Activated CD8-positive, alpha-beta T cell treated with anti-CD3 and anti-CD28 coated beads, Interleukin-2, amount 10 ng/mL, durations not matched to agents 7 days and 5 days (primary cell): ENCODE measurements around the gene SERPINA1. TPM values are rescaled to one million over a fixed set of nuclear protein-coding genes. Genes with fewer than 3 reads are reported as not detected.

ENCODE experiments used
- ATAC-seq: fragments of 150-1000 bp; cut with Tn5 transposase; one replicate; pipeline ENCODE4 v1.10.0; 2021; ENCODE audit warnings: moderate library complexity
- CTCF ChIA-PET: fragments of 350-600 bp; sonication (Branson Sonifier 250); formaldehyde crosslinking; loops from one replicate; lab custom pipeline; 2021; ENCODE audit warnings: antibody characterized with exemption; lab: Charles Lee
- POLR2A ChIA-PET: fragments of 350-600 bp; sonication (Branson Sonifier 250); formaldehyde crosslinking; loops from one replicate; lab custom pipeline; 2021; ENCODE audit warnings: antibody characterized with exemption; lab: Charles Lee
- DNase-seq: peaks from one replicate; pipeline ENCODE4 v3.0.0-alpha.2; 2020
- H3K27ac Mint-ChIP-seq: one replicate; pipeline ENCODE4 v1.8.0; 2021; ENCODE audit warnings: mild to moderate bottlenecking, mixed read lengths
- H3K27me3 Mint-ChIP-seq: one replicate; pipeline ENCODE4 v1.8.0; 2021; ENCODE audit warnings: low read depth, mixed read lengths
- H3K36me3 Mint-ChIP-seq: one replicate; pipeline ENCODE4 v1.8.0; 2021; ENCODE audit warnings: low read depth, mixed read lengths
- H3K4me1 Mint-ChIP-seq: one replicate; pipeline ENCODE4 v1.8.0; 2021; ENCODE audit warnings: low read depth, mixed read lengths
- H3K4me3 Mint-ChIP-seq: one replicate; pipeline ENCODE4 v1.8.0; 2021; ENCODE audit warnings: mild to moderate bottlenecking, mixed read lengths
- H3K9me3 Mint-ChIP-seq: one replicate; pipeline ENCODE4 v1.8.0; 2022; ENCODE audit warnings: mixed read lengths; ENCODE audit not compliant: insufficient read depth
- total RNA-seq, 2 experiments: library from RNA; stranded (reverse); gene quantifications; one replicate each; pipeline ENCODE4 v1.2.3, GENCODE V29; 2021

Gene SERPINA1
- total RNA-seq, 2 experiments from 2014 or later, result not detected

- Mint-ChIP-seq H3K27me3 (peaks cover 7% of the 10 kb centered on the region), H3K4me3 (no peak overlapping the region), H3K9me3 (peaks cover 3% of the 10 kb centered on the region), H3K4me1 (no peaks in the 10 kb centered on the region), H3K27ac (no peak overlapping the region), H3K36me3 (no peaks in the 10 kb centered on the region)
- ChIA-PET POLR2A (no interaction called here), CTCF (no interaction called here)
- no peak for DNase-seq
- no peak for ATAC-seq
Measured at GRCh38 chr14:94408546-94409095, 20.2 kb upstream of the SERPINA1 start.

DNA sequence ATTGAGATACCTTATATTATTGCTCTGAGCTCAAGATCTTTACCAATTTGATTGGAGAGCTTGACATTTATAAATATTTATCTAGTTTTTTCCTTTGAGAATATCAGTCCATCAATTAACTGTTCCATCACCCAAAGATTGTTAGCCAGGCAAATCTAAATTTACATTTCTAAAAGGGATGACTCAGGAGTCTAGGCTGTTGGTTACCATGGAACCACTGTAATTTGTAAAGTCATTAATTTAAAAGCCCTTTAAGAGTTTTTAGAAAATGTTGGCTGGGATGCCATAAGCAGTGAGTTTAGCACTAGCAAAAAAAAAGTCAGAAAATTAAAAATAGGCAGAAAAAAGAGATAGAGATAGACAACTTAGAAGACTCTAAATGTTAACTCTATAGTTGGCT is 19.5 kb upstream of the SERPINA1 start:
- H3K4me1 Mint-ChIP-seq, result no peaks in the 10 kb centered on the region

DNA sequence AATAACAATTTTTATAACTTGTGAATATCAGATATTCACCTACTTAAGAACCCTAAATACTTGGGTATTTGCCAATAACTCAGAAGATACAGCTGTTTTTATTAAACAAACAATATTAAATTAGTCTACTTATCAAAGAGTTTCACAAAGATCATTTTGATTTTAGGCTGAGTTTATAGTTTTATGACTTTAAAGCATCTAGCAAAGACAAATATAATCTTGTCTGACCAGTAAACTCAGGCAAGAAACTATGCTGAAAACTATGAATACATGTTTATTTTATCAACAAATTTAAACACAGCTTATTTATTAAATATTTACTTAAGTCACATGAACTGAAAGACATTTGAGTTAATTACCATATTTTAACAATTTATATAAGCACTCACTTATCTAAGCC is 18.5 kb upstream of the SERPINA1 start:
- Mint-ChIP-seq H3K4me1 (no peaks in the 10 kb centered on the region), H3K36me3 (no peaks in the 10 kb centered on the region), H3K9me3 (peaks cover 3% of the 10 kb centered on the region), H3K4me3 (no peak overlapping the region), H3K27ac (no peak overlapping the region), H3K27me3 (peaks cover 9% of the 10 kb centered on the region)
- POLR2A ChIA-PET, result no interaction called here
- CTCF ChIA-PET, result interaction anchor here (1.1 kb wide), 1 partner anchor 27 kb away, joined by 4 read pairs; no protein-coding TSS in a partner anchor
- DNase-seq (no peak), ATAC-seq (no peak)

More for the DNA sequence above, 19.5 kb upstream of the SERPINA1 start:
- DNase-seq (no peak), ATAC-seq (no peak)
- no peak overlapping the region for H3K4me3 Mint-ChIP-seq
- ChIA-PET POLR2A (no interaction called here), CTCF (interaction anchor here (1.1 kb wide), 1 partner anchor 26 kb away, joined by 4 read pairs; no protein-coding TSS in a partner anchor)
- H3K27me3 Mint-ChIP-seq, result peaks cover 7% of the 10 kb centered on the region
- H3K36me3 Mint-ChIP-seq, result no peaks in the 10 kb centered on the region
- peaks cover 3% of the 10 kb centered on the region for H3K9me3 Mint-ChIP-seq
- H3K27ac Mint-ChIP-seq, result no peak overlapping the region

- no peak for ATAC-seq
- ChIA-PET CTCF (no interaction called here), POLR2A (no interaction called here)
- no peak for DNase-seq
- no peaks in the 10 kb centered on the region for H3K36me3 Mint-ChIP-seq
- peaks cover 11% of the 10 kb centered on the region for H3K27me3 Mint-ChIP-seq
- H3K4me3 Mint-ChIP-seq, result no peak overlapping the region
- no peak overlapping the region for H3K27ac Mint-ChIP-seq
- no peaks in the 10 kb centered on the region for H3K4me1 Mint-ChIP-seq
- peaks cover 3% of the 10 kb centered on the region for H3K9me3 Mint-ChIP-seq
Measured at GRCh38 chr14:94405486-94405885, 17.1 kb upstream of the SERPINA1 start.

DNA sequence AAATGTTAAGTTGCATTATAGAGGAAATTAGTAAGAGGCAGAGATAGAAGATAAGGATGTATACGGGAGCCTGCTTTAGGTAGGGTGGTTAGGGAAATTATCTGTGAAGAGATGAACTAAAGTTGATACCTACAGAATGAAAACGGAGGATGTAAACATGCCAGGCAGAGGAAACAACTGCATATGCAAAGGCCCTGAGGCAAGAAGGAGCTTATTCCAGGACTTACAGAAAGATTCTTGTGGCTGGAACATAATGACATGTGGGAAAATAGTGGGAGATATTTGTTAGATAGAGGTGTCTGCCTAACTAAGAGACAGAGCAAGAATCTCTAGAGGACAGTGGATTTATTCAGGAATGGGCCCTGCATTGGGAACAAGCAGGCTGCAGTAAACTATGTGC is 16.2 kb upstream of the SERPINA1 start:
- no peak for DNase-seq
- no peak for ATAC-seq
- Mint-ChIP-seq H3K27me3 (peaks cover 11% of the 10 kb centered on the region), H3K9me3 (peaks cover 3% of the 10 kb centered on the region), H3K4me3 (no peak overlapping the region), H3K27ac (no peak overlapping the region), H3K4me1 (no peaks in the 10 kb centered on the region), H3K36me3 (no peaks in the 10 kb centered on the region)
- CTCF ChIA-PET, result no interaction called here
- POLR2A ChIA-PET, result no interaction called here

DNA sequence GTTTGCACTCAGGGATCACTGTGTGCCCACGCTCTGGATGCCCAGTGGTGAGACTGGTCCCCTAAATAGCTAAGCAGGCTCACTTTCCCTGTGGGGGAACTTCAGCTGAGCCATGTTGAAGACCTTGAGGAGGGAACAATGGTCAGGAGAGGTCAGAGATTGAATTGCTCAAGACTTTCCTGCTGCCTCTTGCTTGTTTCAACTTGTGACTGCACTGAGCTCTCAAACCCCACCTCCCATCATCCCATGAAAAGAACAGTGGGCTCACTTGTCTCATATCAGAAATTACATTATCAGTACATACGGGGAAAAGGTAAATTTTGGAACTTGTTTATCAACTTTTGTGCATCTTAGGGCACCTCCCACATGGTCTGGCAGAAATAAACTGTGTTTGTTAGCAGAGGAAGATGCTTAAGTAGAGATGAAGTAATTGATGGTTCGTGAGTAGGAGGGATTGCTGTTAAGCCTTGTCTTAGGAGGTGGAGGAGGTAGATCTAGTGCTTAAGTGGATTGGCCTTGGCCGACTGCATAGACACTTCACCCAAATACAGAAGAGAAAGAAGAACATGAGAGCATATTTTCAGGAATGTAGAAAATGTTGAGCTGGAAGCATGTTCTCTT is 15.0 kb upstream of the SERPINA1 start:
- ATAC-seq (no peak), DNase-seq (no peak)
- ChIA-PET POLR2A (no interaction called here), CTCF (no interaction called here)
- peaks cover 3% of the 10 kb centered on the region for H3K9me3 Mint-ChIP-seq
- H3K4me3 Mint-ChIP-seq, result no peak overlapping the region
- H3K27me3 Mint-ChIP-seq, result peaks cover 7% of the 10 kb centered on the region
- H3K27ac Mint-ChIP-seq, result no peak overlapping the region
- H3K4me1 Mint-ChIP-seq, result no peaks in the 10 kb centered on the region
- no peaks in the 10 kb centered on the region for H3K36me3 Mint-ChIP-seq

DNA sequence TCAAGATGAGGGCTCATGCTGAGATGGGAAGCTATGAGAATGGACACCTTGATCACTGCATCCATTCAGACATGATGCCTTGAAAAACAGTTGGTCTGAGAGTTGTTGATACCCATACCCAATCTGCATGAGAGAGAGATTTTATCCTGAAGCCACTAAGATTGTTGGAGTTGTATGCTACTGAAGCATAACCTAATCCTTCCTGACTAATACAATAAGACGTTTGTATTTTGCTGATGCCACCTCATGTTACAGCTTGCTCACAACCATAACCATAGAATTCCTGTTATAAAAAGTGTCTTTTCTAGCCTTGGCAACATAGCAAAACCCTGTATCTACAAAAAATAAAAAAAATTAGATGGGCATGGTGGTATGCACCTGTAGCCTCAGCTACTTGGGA is 12.7 kb upstream of the SERPINA1 start:
- H3K36me3 Mint-ChIP-seq, result no peaks in the 10 kb centered on the region
- CTCF ChIA-PET, result no interaction called here
- ATAC-seq, result no peak
- no peaks in the 10 kb centered on the region for H3K4me1 Mint-ChIP-seq
- POLR2A ChIA-PET, result no interaction called here
- DNase-seq, result no peak
- H3K4me3 Mint-ChIP-seq, result no peak overlapping the region
- H3K27me3 Mint-ChIP-seq, result peaks cover 18% of the 10 kb centered on the region
- H3K27ac Mint-ChIP-seq, result no peak overlapping the region
- H3K9me3 Mint-ChIP-seq, result no peaks in the 10 kb centered on the region

- H3K4me3 Mint-ChIP-seq, result no peak overlapping the region
- H3K27me3 Mint-ChIP-seq, result peaks cover 20% of the 10 kb centered on the region
- CTCF ChIA-PET, result no interaction called here
- H3K36me3 Mint-ChIP-seq, result no peaks in the 10 kb centered on the region
- no peaks in the 10 kb centered on the region for H3K9me3 Mint-ChIP-seq
- no peak overlapping the region for H3K27ac Mint-ChIP-seq
- ATAC-seq (no peak), DNase-seq (no peak)
- H3K4me1 Mint-ChIP-seq, result no peaks in the 10 kb centered on the region
- POLR2A ChIA-PET, result no interaction called here
Measured at GRCh38 chr14:94400422-94400841, 12.0 kb upstream of the SERPINA1 start.

DNA sequence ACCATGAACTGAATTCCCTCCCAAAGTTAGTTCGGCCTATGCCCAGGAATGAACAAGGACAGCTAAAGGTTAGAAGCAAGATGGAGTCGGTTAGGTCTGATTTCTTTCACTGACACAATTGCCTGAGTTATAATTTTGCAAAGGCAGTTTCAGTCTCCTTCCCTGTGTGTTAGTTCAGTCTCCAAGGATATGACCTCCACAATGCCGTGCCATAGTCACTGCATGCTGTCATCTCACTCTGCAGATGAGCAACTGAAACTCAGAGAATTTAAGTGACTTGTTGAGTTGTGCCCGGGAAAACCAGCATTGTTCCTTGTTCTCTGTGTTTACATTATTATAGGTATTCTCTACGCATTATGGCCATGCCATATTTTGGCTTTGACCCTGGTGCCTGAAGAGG is 10.1 kb upstream of the SERPINA1 start:
- no peaks in the 10 kb centered on the region for H3K36me3 Mint-ChIP-seq
- peaks cover 17% of the 10 kb centered on the region for H3K27me3 Mint-ChIP-seq
- H3K4me3 Mint-ChIP-seq, result no peak overlapping the region
- ChIA-PET CTCF (no interaction called here), POLR2A (no interaction called here)
- no peak for DNase-seq
- H3K4me1 Mint-ChIP-seq, result peaks cover 5% of the 10 kb centered on the region
- H3K27ac Mint-ChIP-seq, result no peak overlapping the region
- ATAC-seq, result no peak
- no peaks in the 10 kb centered on the region for H3K9me3 Mint-ChIP-seq

- Mint-ChIP-seq H3K36me3 (no peaks in the 10 kb centered on the region), H3K4me3 (no peak overlapping the region), H3K27me3 (peaks cover 17% of the 10 kb centered on the region), H3K9me3 (no peaks in the 10 kb centered on the region), H3K27ac (no peak overlapping the region), H3K4me1 (peaks cover 5% of the 10 kb centered on the region)
- DNase-seq (no peak), ATAC-seq (no peak)
- ChIA-PET CTCF (no interaction called here), POLR2A (no interaction called here)
Measured at GRCh38 chr14:94398182-94398479, 9.7 kb upstream of the SERPINA1 start.

DNA sequence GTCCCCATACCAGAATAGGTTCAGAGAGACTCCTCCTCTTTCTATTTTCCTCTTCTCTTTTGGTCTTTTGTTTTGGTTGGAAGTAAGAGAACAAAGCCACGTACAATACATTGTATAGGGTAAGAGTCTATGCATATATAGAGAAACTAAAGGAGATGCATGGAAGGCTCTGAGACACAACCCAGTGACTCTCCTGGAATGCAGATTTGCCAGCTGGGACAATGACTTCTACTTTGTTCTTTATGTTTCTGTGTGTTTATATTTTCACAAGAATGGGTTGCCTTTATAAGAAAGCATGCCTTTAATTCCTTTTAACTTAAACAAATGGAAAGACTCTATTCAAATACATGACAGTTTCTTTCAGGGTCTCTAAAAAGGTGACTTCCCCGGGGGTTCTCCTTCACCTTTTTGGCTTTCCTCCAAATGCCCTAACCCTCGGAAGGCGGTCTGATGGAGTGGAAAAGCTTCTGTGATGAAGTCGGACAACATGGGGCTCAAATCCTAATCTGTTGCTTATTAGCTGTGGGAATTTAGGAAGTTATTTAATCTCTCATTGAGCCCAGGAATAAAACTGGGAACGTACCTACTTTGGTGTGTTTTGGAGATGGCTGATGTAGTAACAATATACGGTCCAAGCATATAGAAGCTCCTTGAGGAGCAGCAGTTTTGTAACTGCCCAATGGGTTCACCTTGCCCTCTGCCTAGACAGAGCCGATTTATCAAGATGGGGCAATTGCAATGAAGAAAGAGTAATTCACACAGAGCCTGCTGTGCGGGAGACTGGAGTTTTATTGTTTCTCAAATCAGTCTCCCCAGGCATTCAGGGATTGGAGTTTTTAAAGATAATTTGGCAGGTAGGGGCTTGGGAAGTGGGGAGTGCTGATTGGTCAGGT is 9.1 kb upstream of the SERPINA1 start:
- Mint-ChIP-seq H3K27ac (no peak overlapping the region), H3K36me3 (no peaks in the 10 kb centered on the region), H3K4me1 (peaks cover 10% of the 10 kb centered on the region), H3K4me3 (no peak overlapping the region), H3K27me3 (peaks cover 17% of the 10 kb centered on the region), H3K9me3 (no peaks in the 10 kb centered on the region)
- ChIA-PET POLR2A (no interaction called here), CTCF (interaction anchor here (1.1 kb wide), 1 partner anchor 36 kb away, joined by 3 read pairs; no protein-coding TSS in a partner anchor)
- ATAC-seq, result no peak
- no peak for DNase-seq

DNA sequence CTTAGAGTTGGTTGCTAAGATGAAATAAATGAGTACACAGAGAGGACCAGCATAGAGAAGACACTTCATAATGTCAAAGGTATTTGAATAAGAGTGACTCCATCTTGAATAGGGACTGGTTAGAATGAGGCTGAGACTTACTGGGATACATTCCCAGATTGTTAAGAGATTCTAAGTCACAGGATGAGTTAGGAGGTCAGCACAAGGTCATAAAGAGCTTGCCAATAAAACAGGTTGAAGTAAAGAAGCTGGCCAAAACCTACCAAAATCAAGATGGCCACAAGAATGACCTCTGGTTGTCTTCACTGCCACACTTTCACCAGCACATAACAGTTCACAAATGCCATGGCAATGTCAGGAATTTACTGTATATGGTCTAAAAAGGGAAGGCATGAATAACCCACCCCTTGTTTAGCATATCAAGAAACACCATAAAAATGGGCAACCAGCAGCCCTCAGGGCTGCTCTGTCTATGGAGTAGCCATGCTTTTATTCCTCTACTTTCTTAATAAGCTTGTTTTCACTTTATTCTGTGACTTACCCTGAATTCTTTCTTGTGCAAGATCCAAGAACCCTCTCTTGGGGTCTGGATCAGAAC is 8.3 kb upstream of the SERPINA1 start:
- H3K27me3 Mint-ChIP-seq, result peaks cover 15% of the 10 kb centered on the region
- POLR2A ChIA-PET, result no interaction called here
- H3K9me3 Mint-ChIP-seq, result no peaks in the 10 kb centered on the region
- no peak for ATAC-seq
- CTCF ChIA-PET, result interaction anchor here (1.1 kb wide), 1 partner anchor 37 kb away, joined by 3 read pairs; no protein-coding TSS in a partner anchor
- no peak overlapping the region for H3K27ac Mint-ChIP-seq
- DNase-seq, result no peak
- H3K4me1 Mint-ChIP-seq, result peaks cover 18% of the 10 kb centered on the region
- H3K4me3 Mint-ChIP-seq, result no peak overlapping the region
- no peaks in the 10 kb centered on the region for H3K36me3 Mint-ChIP-seq
